ENCODE results near the gene PRLR.

DNA sequence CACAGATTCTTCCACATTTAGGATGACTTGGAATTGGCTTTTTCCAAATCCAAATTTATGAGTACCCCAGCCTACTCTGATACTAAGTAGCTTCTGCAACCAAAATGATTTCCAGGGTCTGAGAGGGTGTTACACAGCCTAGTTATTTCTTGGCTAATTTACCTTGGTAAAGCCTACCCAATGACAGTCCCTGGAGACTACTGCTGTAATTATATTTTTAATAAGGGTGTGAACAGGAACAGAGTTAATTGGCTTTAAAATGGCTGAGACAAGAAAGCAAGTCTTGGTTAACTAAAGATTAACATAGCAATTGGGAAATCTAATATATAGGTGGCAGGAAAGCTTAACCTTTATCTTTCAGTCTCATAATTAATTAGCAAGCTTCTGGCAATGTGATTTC is 9.3 kb downstream of the PRLR start:
- TF ChIP-seq, protein P1, sequence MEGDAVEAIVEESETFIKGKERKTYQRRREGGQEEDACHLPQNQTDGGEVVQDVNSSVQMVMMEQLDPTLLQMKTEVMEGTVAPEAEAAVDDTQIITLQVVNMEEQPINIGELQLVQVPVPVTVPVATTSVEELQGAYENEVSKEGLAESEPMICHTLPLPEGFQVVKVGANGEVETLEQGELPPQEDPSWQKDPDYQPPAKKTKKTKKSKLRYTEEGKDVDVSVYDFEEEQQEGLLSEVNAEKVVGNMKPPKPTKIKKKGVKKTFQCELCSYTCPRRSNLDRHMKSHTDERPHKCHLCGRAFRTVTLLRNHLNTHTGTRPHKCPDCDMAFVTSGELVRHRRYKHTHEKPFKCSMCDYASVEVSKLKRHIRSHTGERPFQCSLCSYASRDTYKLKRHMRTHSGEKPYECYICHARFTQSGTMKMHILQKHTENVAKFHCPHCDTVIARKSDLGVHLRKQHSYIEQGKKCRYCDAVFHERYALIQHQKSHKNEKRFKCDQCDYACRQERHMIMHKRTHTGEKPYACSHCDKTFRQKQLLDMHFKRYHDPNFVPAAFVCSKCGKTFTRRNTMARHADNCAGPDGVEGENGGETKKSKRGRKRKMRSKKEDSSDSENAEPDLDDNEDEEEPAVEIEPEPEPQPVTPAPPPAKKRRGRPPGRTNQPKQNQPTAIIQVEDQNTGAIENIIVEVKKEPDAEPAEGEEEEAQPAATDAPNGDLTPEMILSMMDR (IDR thresholded peaks at IDR 0.05; ENCODE audit: borderline replicate concordance, extremely low read depth, low read length, poor library complexity, severe bottlenecking) = no peak
- TF ChIP-seq EZH2 (IDR thresholded peaks at IDR 0.05; ENCODE audit: borderline replicate concordance, low read depth, low read length, severe bottlenecking) = no peak
